HG03039 (cell line): Measurements from ENCODE around the gene SYNDIG1.

Source experiments
- ATAC-seq: cut with Tn5 transposase; IDR thresholded peaks from one replicate; pipeline ENCODE4 v1.9.1; 2021; ENCODE audit warnings: mild to moderate bottlenecking, moderate library complexity; ENCODE audit not compliant: unreplicated experiment

Gene SYNDIG1

DNA sequence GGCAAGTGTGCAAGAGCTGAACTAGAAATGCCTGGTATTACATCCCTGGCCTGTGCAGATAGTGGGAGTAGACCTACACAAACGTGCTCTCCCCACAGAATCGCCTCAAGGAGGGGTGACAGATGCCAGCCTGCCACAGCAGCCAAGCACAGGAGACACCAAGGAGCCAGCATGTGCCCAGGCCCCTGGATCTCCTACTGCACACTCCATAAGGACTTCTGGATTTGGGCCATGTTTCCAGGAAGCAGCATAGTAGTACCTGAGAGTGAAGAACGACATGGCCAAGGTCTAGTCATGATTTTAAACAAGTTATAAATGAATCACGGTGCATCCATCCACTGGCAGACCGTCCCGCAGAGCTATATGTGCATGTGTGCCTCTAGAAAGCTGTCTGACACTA, 232.2 kb downstream of the SYNDIG1 start:
- no peak for ATAC-seq

DNA sequence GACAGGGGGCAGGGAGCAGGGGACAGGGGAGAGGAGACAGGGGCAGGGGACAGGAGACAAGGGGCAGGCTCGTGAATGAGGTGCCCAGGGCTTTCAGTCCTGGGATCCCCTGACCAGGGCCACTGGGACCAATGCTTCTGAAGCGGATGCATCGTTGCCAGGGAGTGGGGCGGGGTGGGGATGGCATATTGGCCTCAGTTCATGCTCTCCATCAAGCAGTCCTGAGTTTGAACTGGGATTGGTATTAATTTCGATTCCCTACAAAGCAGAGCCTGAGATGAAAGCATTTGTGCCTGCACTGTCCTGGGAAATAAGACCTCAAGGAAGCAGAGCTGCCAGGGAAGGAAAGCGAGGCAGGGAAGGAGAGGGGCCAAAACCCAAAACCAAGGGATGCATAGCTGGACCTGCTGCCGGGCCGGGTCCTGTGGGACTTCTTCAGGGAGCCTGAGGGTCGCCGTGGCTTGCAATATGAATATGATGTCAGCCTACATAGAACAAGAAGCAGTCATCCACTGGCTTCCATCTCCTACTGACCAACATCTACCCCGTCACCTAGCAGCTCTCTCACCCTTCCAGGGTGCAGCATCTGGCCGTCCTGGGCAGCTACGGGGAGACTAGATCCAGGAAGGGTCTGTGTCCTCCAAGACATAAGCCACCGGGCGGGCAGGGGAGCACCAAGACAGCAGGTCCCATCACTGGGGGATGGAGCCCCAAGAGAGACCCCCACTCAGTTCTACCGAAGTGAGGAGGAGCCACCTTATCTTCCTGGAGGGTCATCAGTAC, 233.3 kb downstream of the SYNDIG1 start:
- ATAC-seq, result no peak

GRCh38 chr20:24703284-24703610, 233.8 kb downstream of the SYNDIG1 start:
- no peak for ATAC-seq

DNA sequence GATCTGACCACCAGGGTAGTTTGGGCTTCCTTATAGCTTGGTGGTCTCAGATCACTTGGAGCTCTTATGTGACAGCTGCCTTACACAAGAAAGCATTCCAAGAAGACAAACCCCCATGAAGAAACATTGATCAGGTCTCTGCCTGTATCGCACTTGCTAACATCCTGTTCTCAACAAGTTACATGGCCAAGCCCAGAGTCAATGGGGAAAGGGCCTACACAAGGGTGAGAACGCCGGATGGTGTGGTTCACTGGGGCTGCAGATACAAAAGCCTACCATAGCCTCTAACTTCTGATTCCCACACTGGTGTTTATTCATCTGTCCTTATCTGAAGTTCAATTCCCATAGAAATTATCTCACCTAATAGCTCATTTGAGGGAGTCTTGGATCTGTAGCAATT, 235.5 kb downstream of the SYNDIG1 start:
- no peak for ATAC-seq

DNA sequence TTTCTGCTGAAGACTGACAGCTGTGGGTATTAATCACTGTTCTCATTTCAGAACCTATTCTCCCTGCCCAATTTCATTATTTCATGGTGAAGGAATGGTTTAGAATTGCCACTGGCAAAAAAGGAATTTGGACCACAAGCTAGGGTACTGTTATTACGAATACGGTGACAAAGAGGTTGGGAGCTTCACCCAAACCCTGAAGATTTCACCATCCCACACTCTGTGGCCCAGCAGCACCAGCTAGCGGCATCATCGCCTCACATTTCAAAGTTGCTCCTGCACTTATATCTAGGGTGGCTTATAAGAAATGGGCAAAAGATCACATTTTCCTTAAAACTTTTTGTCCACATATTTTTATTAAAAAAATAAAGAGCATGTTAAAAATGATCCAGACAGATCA, 236.1 kb downstream of the SYNDIG1 start:
- no peak for ATAC-seq

DNA sequence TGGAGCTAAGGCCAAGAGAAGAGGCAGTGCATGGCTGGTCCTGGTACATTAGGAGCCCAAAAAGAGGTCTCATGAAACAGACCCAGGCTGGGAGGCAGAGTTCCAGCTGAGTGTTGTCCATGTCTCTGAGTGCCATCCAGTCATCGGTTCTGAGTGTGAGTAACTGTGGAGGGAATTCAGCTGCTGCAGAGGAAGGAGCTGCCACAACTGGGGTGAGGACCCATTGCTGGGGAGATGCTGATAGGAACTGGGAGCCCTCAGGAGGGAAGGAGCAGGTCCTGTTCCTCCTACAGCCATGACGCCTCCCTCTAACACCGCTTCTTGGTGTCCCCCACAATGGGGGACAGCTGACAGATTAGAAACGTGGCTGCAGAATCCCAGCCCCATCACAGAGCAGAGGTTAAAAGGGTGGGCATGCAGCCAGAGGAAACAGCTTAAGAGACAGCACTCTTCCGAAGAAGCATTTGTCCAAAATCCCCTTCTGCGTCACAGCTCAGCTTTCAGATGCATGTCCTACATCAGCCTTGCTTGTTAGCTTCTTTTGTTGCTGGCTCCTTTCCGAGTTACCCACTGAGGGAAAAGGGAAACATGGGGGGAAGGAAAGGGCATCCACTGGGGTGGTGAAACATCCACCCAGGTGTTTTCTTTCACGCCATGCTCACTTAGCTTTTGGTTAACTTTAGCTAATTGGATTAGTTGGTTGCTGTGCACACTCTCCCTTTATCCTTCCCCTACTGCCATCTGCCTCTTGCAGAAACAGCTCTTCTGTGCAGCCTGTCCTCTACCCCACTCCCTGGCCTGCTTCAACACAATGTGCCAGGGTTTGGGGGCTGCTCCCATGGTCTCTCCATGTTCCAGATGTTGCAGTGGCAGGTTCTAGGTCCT, 239.2 kb downstream of the SYNDIG1 start:
- ATAC-seq, result no peak
